Heart left ventricle (tissue), 13 donors: ENCODE results near the gene ZFP82.

ENCODE experiments used
- CTCF ChIP-seq, 12 donors: fragments of 200-600 bp; sonication (generic) in 4 of 12; IDR thresholded peaks; one replicate each; pipeline versions ENCODE4 v1.5.0 to v1.8.0; 2018 to 2022; ENCODE audit warnings: antibody characterized with exemption in 12 of 12, mild to moderate bottlenecking in 5 of 12
- POLR2A ChIP-seq, 2 donors: fragments of 450-650 bp; IDR thresholded peaks; one replicate each; pipeline ENCODE4 v1.6.1; 2017; ENCODE audit warnings: antibody characterized with exemption in 2 of 2, mild to moderate bottlenecking in 2 of 2, moderate library complexity in 2 of 2
- donor health status: ischemic (EF 13 %, LVEDD 7.1; RV severe dilation, severe dysfunction).
- donor health status: DM: no; HTN: yes; CAD: no.
- donor health status: DM: no; HTN: no; CAD: no.
- donor health status: ischemic (EF 25% LVEDD 6.9; RV normal size, moderate dysfunction).
- donor health status: ischemic (EF 25% LVEDD 5.7; RV mildly dilated, moderate dysfunction).
- donor health status: ischemic (EF 35%, LVEDD 5.7; RV mildly dilated, moderate dysfunction).
- donor health status: nonischemic (EF 11% LVEDD 7.7; RV severe dilation, severe dysfunction).
- donor health status: DM: yes; HTN: yes; CAD: no.
- donor health status: PGD.
- donor health status: ischemic (EF 29% LVEDD 5.4; RV normal size, mild dysfunction).
- donor health status: nonischemic (EF 23%, LVEDD 6.1; RV moderate dilation, normal function).

DNA sequence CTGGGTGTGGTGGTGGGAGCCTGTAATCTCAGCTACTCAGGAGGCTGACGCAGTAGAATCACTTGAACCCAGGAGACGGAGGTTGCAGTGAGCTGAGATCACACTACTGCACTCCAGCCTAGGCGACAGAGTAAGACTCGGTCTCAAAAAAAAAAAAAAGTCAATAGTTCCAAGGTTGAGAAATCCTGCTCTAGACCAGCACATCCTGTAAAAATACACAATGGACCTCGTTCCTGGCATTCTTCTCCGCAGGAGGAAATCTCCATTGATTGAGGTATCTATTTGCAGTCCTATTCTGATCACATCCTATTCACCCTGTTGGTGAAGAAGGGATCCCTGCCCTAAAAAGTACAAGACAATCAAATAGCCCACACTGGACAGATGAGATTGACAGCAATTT is 54.6 kb downstream of the ZFP82 start:
- TF ChIP-seq CTCF (IDR thresholded peaks at IDR 0.05) (no peak), POLR2A (IDR thresholded peaks at IDR 0.05) (no peak)
